ENCODE data around the gene SEMA3G.
A peak's percentile ranks its signal among the peaks of the same experiment; 100 is the strongest.

SEMA3G gene

GRCh38 chr3:52477076-52477795, 32.3 kb upstream of the SEMA3G start:
- TF ChIP-seq POLR2A (IDR thresholded peaks at IDR 0.05; ENCODE audit: low read depth, low read length) (no peak), POLR2AphosphoS5 (IDR thresholded peaks at IDR 0.05; ENCODE audit: low read depth, low read length) (no peak), TAF1 (IDR thresholded peaks at IDR 0.05; ENCODE audit: borderline replicate concordance, low read depth, low read length) (no peak)
- FAIRE-seq (no peak), DNase-seq (ENCODE audit: insufficient read length) (no peak)

- FAIRE-seq (no peak), DNase-seq (ENCODE audit: insufficient read length) (no peak)
- TF ChIP-seq POLR2A (IDR thresholded peaks at IDR 0.05; ENCODE audit: low read depth, low read length), result no peak
- no peak for TF ChIP-seq TAF1 (IDR thresholded peaks at IDR 0.05; ENCODE audit: borderline replicate concordance, low read depth, low read length)
- no peak for TF ChIP-seq POLR2AphosphoS5 (IDR thresholded peaks at IDR 0.05; ENCODE audit: low read depth, low read length)
Observed at GRCh38 chr3:52473026-52473425, 28.1 kb upstream of the SEMA3G start.

DNA sequence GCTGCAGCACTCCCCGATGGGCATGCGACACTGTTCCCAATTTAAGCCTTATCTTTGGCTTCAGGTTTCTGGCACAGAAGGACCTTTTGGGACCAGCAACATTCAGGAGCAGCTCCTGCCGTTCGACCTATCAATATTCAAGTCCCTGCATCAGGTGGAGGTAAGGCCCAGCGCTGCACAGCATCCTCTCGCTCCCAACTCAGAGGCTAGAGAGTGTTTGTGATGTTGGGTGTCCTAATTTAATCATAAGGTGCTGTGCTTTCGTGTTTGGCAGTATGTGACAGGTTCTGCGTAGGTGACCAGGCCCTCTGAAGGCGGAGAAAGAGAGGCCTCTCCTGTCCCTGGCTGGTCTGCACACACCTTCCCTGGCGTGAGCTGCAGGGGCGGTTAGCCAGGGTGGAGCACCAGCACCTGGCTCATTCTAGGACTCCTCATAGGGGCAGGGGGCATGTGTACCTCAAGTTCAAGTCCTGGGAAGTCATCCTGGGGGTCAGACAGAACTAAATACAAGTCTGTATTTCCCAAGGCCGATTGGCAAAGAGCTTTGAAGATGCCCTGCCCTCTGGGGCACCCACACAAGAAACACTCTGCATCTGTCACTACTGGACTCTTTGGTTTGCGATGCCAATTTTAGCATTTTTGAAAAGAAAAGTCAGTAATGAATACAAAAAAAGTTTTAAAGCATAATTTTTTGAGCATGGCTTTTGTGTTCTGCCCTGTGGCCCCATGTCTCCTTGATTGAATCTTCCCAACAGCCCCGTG, 27.5 kb upstream of the SEMA3G start:
- TF ChIP-seq TAF1 (IDR thresholded peaks at IDR 0.05; ENCODE audit: borderline replicate concordance, low read depth, low read length) (no peak), POLR2AphosphoS5 (IDR thresholded peaks at IDR 0.05; ENCODE audit: low read depth, low read length) (no peak), POLR2A (IDR thresholded peaks at IDR 0.05; ENCODE audit: low read depth, low read length) (no peak)
- no peak for FAIRE-seq
- DNase-seq (ENCODE audit: insufficient read length), result no peak

DNA sequence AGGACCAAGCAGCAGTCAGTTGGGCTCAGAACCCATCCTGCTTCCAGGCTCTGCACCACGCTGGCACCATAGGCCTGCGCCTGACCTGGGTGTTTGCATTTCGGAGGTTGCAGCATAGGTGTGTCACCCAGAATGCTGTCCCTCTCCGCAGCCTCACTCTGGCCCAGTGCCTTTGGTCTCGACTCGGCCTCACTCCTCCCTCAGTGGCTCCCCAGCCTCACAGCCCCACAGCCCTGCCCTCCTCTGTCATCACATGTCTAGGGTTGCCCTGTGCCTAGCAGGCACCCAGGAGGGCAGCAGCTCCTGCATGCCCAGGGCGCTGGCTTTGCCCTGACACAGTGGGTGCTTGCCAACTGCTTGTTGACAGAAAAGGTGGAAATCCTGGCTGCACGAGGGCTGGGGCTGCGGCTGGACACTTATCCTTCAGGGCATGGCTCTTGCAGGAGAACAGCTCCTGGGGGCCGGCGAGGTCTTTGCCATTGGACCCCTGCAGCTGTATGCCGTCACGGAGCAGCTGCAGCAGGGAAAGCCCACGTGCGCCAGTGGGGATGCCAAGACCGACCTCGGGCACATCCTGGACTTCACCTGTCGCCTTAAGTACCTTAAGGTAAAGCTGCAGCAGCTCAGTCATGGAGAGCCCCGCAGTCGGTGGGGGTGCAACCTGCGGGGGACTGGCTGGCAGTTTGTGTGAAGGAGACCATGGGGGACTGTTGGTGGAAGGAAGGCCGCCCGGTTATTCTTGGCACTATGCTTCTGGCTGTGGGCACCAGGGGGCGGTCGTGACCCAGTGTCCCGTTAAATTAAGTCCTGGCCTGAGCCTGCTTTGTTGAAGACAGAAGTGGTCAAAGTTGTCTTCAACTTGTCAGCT, 26.7 kb upstream of the SEMA3G start:
- FAIRE-seq (peak; percentile 36), DNase-seq (ENCODE audit: insufficient read length) (no peak)
- TF ChIP-seq TAF1 (IDR thresholded peaks at IDR 0.05; ENCODE audit: borderline replicate concordance, low read depth, low read length) (no peak), POLR2A (IDR thresholded peaks at IDR 0.05; ENCODE audit: low read depth, low read length) (no peak), POLR2AphosphoS5 (IDR thresholded peaks at IDR 0.05; ENCODE audit: low read depth, low read length) (no peak)

- DNase-seq (ENCODE audit: insufficient read length), result no peak
- FAIRE-seq, result no peak
- TF ChIP-seq POLR2AphosphoS5 (IDR thresholded peaks at IDR 0.05; ENCODE audit: low read depth, low read length) (no peak), POLR2A (IDR thresholded peaks at IDR 0.05; ENCODE audit: low read depth, low read length) (no peak)
Observed at GRCh38 chr3:52470920-52471319, 26.0 kb upstream of the SEMA3G start.

DNA sequence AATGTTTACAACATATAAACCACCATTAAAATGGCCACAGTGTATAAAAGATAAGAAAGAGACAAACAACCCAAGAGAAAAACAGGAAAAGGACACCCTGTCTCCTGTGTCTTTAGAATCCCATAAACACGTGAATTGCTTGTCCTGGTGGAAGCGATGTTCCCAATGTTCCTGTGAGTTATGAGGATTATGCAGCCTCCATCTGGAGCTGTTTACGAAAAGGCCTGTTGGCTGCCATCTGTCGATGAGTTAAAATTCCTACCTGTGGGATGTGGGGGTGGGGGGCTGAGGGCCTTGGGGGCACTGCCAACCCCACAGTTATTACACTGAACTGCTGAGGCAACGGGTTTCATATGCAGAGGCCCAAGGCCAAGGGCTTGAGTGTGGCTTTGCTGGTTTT, 24.1 kb upstream of the SEMA3G start:
- FAIRE-seq (no peak), DNase-seq (ENCODE audit: insufficient read length) (no peak)
- TF ChIP-seq POLR2AphosphoS5 (IDR thresholded peaks at IDR 0.05; ENCODE audit: low read depth, low read length) (no peak), POLR2A (IDR thresholded peaks at IDR 0.05; ENCODE audit: low read depth, low read length) (no peak), TAF1 (IDR thresholded peaks at IDR 0.05; ENCODE audit: borderline replicate concordance, low read depth, low read length) (no peak)

DNA sequence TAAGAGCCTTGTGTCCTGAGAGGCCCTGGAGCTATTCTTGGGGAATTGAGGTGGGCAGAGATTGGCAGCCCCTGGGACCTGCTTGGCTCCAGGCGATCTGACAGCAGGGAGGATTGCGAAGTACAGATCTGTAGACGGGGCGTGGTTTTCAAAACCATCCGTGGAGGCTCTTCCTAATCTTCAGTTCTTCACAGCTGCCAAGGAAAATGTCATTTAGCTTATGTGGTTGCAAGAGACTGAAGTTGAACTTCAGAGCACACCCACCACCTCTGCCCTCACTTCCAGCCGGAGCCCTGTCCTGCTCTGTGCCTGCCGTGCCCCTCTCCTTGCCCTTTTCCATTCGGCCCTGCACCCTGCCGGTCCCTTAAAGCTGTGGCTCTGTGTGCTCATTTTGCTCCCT, 23.4 kb upstream of the SEMA3G start:
- TF ChIP-seq TAF1 (IDR thresholded peaks at IDR 0.05; ENCODE audit: borderline replicate concordance, low read depth, low read length), result no peak
- TF ChIP-seq POLR2A (IDR thresholded peaks at IDR 0.05; ENCODE audit: low read depth, low read length), result no peak
- no peak for TF ChIP-seq POLR2AphosphoS5 (IDR thresholded peaks at IDR 0.05; ENCODE audit: low read depth, low read length)
- FAIRE-seq (no peak), DNase-seq (ENCODE audit: insufficient read length) (no peak)

DNA sequence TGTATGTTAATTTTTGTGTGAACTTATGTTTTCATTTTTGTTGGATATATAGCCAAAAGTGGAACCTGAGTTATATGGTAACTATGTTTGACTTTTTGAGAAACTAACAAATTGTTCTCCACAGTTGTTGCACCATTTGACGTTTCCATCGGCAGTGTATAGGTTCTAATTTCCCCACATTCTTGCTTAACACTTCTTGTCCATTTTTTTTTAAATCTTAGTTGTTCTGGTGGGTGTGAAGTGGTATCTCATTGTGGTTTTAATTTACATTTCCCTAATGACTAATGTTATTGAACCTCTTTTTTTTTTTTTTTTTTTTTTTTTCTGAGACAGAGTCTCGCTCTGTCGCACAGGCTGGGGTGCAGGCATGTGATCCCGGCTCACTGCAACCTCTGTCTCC, 18.5 kb upstream of the SEMA3G start:
- DNase-seq (ENCODE audit: insufficient read length) (no peak), FAIRE-seq (no peak)
- no peak for TF ChIP-seq POLR2AphosphoS5 (IDR thresholded peaks at IDR 0.05; ENCODE audit: low read depth, low read length)
- TF ChIP-seq POLR2A (IDR thresholded peaks at IDR 0.05; ENCODE audit: low read depth, low read length), result no peak
- no peak for TF ChIP-seq TAF1 (IDR thresholded peaks at IDR 0.05; ENCODE audit: borderline replicate concordance, low read depth, low read length)

- FAIRE-seq (no peak), DNase-seq (ENCODE audit: insufficient read length) (no peak)
- TF ChIP-seq POLR2A (IDR thresholded peaks at IDR 0.05; ENCODE audit: low read depth, low read length), result no peak
- TF ChIP-seq TAF1 (IDR thresholded peaks at IDR 0.05; ENCODE audit: borderline replicate concordance, low read depth, low read length), result no peak
- no peak for TF ChIP-seq POLR2AphosphoS5 (IDR thresholded peaks at IDR 0.05; ENCODE audit: low read depth, low read length)
Observed at GRCh38 chr3:52461874-52462273, 17.0 kb upstream of the SEMA3G start.

GRCh38 chr3:52458770-52459545, 14.1 kb upstream of the SEMA3G start:
- TF ChIP-seq POLR2AphosphoS5 (IDR thresholded peaks at IDR 0.05; ENCODE audit: low read depth, low read length) (no peak), TAF1 (IDR thresholded peaks at IDR 0.05; ENCODE audit: borderline replicate concordance, low read depth, low read length) (no peak), POLR2A (IDR thresholded peaks at IDR 0.05; ENCODE audit: low read depth, low read length) (no peak)
- no peak for FAIRE-seq
- DNase-seq (ENCODE audit: insufficient read length), result no peak
